Right lobe of liver (tissue), 4 donors: Measurements from ENCODE around the gene VPREB3.

Experiments
- POLR2A ChIP-seq: fragments of 450-650 bp; IDR thresholded peaks from one replicate; pipeline ENCODE4 v1.6.1; 2017; ENCODE audit warnings: antibody characterized with exemption, mild to moderate bottlenecking
- TF ChIP-seq, protein P1 (sequence below), 4 donors: fragments of 200-600 bp in 3 of 4; fragments of 450-650 bp in 1 of 4; IDR thresholded peaks; one replicate each; pipeline versions ENCODE4 v1.5.1 to v1.8.0; 2016 to 2022; ENCODE audit warnings: antibody characterized with exemption in 4 of 4, mild to moderate bottlenecking in 2 of 4
- donor health status: DM: no; HTN: no; CAD: no.
- donor health status: DM: no; HTN: no; CAD: no.
- donor health status: DM: no; HTN: yes; CAD: no.

DNA sequence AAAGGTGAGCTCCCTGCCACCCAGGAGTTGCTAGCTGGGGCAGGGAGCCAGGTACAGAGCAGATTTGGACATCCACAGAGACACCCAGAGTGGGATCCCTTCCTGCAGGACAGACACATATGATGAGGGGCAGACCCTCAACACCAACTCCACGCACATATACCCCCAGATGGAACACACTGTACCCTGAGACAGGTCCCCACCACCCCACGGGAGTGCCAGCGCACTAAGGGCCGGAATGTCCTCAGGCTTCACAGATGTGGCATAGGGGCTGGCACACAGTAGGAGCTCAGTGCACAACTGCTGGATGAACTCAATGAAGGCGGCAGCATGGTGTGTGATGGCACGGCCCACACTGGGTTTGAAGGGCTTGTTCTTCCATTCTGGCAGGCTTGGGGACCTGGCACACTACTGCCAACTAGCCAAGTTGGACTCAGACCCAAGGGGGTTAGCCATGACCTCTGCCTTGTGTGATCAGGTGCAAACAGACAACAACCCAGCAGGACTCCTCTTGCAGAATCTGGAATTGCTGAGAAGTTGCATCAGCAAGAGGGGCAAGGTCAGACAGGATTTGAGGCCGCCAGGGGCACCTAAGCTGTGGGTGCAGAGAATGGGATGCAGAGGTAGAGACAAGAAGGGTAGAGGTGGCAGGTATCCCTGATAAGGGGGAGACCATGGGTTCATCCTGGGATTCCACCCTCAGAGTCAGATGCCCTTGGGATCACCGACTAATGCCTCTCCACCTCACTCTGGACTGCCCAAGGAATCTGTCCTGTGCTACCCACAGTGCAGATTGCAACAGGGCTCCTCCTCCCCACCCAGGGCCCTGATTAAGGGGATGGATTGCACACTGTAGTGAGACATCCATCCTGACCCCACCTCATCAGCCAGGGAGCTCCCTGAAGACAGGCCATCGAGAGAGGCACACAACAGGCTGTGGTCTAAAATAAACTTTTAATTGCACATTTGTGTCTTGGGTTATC, 11.0 kb upstream of the VPREB3 start:
- TF ChIP-seq POLR2A, result peak; percentile 23
- TF ChIP-seq, protein P1, sequence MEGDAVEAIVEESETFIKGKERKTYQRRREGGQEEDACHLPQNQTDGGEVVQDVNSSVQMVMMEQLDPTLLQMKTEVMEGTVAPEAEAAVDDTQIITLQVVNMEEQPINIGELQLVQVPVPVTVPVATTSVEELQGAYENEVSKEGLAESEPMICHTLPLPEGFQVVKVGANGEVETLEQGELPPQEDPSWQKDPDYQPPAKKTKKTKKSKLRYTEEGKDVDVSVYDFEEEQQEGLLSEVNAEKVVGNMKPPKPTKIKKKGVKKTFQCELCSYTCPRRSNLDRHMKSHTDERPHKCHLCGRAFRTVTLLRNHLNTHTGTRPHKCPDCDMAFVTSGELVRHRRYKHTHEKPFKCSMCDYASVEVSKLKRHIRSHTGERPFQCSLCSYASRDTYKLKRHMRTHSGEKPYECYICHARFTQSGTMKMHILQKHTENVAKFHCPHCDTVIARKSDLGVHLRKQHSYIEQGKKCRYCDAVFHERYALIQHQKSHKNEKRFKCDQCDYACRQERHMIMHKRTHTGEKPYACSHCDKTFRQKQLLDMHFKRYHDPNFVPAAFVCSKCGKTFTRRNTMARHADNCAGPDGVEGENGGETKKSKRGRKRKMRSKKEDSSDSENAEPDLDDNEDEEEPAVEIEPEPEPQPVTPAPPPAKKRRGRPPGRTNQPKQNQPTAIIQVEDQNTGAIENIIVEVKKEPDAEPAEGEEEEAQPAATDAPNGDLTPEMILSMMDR (IDR thresholded peaks at IDR 0.05), result peak in 2 of 4 donors; percentile 8 to 16
